Thoracic aorta (tissue), 2 donors: ENCODE data around the gene MIA2. TPM values are rescaled to one million over a fixed set of nuclear protein-coding genes. Genes with fewer than 3 reads are reported as not detected.
"Not testable (repeated sequence)": the region's sequence is repeated elsewhere in the genome, so short reads cannot be mapped to it uniquely, and the experiment has no call there.

Source experiments
- ATAC-seq: fragments of 150-250 bp; one replicate; pipeline ENCODE4 v1.8.0; 2017; ENCODE audit warnings: low read depth; ENCODE audit not compliant: insufficient number of reproducible peaks, low FRiP score
- DNase-seq: peaks from one replicate; pipeline ENCODE4 v3.0.0-alpha.2; 2020; ENCODE audit warnings: low spot score
- H3K27ac ChIP-seq, 2 donors: fragments of 200-600 bp; sonication (generic); 1 replicate in 1 of 2; 2 replicates in 1 of 2; pipeline ENCODE4 v1.5.1; 2016; ENCODE audit warnings: mild to moderate bottlenecking in 2 of 2, moderate library complexity in 2 of 2
- H3K27me3 ChIP-seq: fragments of 200-600 bp; sonication (generic); replicated peaks from 2 replicates; pipeline ENCODE4 v1.6.0; 2016; ENCODE audit warnings: mild to moderate bottlenecking; ENCODE audit not compliant: insufficient read depth
- H3K36me3 ChIP-seq: fragments of 200-600 bp; sonication (generic); one replicate; pipeline ENCODE4 v1.5.1; 2016
- H3K4me1 ChIP-seq, 2 donors: fragments of 200-600 bp; sonication (generic); 1 replicate in 1 of 2; 2 replicates in 1 of 2; pipeline versions ENCODE4 v1.5.1 to v1.6.0; 2016; ENCODE audit warnings: low read depth in 2 of 2, mild to moderate bottlenecking in 1 of 2; ENCODE audit not compliant: control insufficient read depth in 1 of 2
- H3K4me3 ChIP-seq: fragments of 200-600 bp; sonication (generic); 2 replicates; pipeline ENCODE4 v1.5.1; 2016; ENCODE audit warnings: mild to moderate bottlenecking
- H3K9me3 ChIP-seq: fragments of 200-600 bp; sonication (generic); 2 replicates; pipeline ENCODE4 v1.5.1; 2016
- total RNA-seq, 2 donors: library from RNA; depleted of rRNA; stranded (reverse); fragments of >200 nt; gene quantifications; one replicate each; pipeline versions ENCODE4 v1.1.0 to v1.2.3, GENCODE V29; 2016
- TF ChIP-seq, protein P1 (sequence below): fragments of 200-600 bp; sonication (generic); IDR thresholded peaks from one replicate; pipeline ENCODE4 v1.5.1; 2019; ENCODE audit warnings: antibody characterized with exemption

The MIA2 gene
- total RNA-seq, 2 donors from 2014 or later, result 19.0 to 28.2 TPM

GRCh38 chr14:39276005-39276404 lies 42.3 kb downstream of the MIA2 start:
- peaks cover 3 to 8% of the 10 kb centered on the region in 2 donors for H3K4me1 ChIP-seq
- no peak overlapping the region for H3K27ac ChIP-seq
- DNase-seq (no peak), ATAC-seq (no peak)
- no peak overlapping the region for H3K4me3 ChIP-seq
- H3K36me3 ChIP-seq, result peaks cover 13% of the 10 kb centered on the region
- TF ChIP-seq, protein P1, sequence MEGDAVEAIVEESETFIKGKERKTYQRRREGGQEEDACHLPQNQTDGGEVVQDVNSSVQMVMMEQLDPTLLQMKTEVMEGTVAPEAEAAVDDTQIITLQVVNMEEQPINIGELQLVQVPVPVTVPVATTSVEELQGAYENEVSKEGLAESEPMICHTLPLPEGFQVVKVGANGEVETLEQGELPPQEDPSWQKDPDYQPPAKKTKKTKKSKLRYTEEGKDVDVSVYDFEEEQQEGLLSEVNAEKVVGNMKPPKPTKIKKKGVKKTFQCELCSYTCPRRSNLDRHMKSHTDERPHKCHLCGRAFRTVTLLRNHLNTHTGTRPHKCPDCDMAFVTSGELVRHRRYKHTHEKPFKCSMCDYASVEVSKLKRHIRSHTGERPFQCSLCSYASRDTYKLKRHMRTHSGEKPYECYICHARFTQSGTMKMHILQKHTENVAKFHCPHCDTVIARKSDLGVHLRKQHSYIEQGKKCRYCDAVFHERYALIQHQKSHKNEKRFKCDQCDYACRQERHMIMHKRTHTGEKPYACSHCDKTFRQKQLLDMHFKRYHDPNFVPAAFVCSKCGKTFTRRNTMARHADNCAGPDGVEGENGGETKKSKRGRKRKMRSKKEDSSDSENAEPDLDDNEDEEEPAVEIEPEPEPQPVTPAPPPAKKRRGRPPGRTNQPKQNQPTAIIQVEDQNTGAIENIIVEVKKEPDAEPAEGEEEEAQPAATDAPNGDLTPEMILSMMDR, result no peak
- H3K27me3 ChIP-seq, result no peaks in the 10 kb centered on the region
- H3K9me3 ChIP-seq, result no peaks in the 10 kb centered on the region

- H3K27me3 ChIP-seq, result no peaks in the 10 kb centered on the region
- no peak overlapping the region for H3K4me3 ChIP-seq
- ATAC-seq (no peak), DNase-seq (no peak)
- peaks cover 3 to 8% of the 10 kb centered on the region in 2 donors for H3K4me1 ChIP-seq
- H3K9me3 ChIP-seq, result no peaks in the 10 kb centered on the region
- H3K27ac ChIP-seq, result no peak overlapping the region
- peaks cover 15% of the 10 kb centered on the region for H3K36me3 ChIP-seq
- TF ChIP-seq, protein P1, result no peak
These were observed 42.9 kb downstream of the MIA2 start for GRCh38 chr14:39276579-39277114.

DNA sequence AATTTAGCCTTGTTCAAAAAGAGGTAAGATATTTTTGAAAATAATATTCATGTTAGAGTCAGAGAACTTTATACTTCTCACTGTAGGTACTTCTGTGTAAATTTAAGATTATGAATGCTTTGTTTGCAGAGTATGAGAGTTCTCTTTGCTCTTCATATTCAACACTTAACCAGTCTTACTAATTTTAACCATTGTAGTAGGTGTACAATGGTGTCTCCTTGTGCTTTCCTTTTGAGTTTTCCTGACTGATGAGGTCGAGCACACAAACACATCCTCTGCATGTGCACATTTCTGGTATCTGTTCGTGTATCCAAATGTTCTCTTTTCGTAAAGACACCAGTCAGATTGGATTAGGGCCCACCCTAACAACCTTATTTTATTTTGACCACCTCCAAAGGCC lies 45.8 kb downstream of the MIA2 start:
- Histone ChIP-seq H3K9me3 (no peaks in the 10 kb centered on the region), H3K27me3 (no peaks in the 10 kb centered on the region), H3K27ac (no peak overlapping the region), H3K4me1 (peaks cover 3 to 8% of the 10 kb centered on the region in 2 donors), H3K36me3 (peaks cover 15% of the 10 kb centered on the region), H3K4me3 (no peak overlapping the region)
- DNase-seq, result no peak
- TF ChIP-seq, protein P1, result no peak
- no peak for ATAC-seq

GRCh38 chr14:39280678-39281077 lies 47.0 kb downstream of the MIA2 start:
- DNase-seq, H3K27ac ChIP-seq, H3K4me3 ChIP-seq, ATAC-seq, H3K27me3 ChIP-seq, H3K4me1 ChIP-seq, H3K9me3 ChIP-seq: not testable (repeated sequence)
- H3K36me3 ChIP-seq, result peaks cover 15% of the 10 kb centered on the region

DNA sequence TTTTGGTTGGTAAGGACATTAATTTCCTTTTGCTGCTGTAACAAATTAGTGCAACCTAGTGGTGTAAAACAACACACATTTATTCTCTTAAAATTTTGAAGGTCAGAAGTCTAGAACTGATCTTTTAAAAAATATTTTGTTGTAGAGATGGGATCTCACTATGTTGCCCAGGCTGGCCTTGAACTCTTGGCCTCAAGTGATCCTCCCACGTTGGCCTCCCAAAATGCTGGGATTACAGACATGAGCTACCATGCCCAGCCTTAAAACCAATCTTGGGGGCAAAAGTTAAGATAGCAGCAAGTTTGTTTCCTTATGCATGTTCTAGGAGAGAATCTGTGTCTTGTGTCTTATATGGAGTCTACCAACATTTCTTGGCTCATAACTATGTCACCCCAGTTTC lies 55.8 kb downstream of the MIA2 start:
- Histone ChIP-seq H3K36me3 (peaks cover 8% of the 10 kb centered on the region), H3K9me3 (no peaks in the 10 kb centered on the region), H3K4me3 (no peak overlapping the region), H3K4me1 (no peaks in the 10 kb centered on the region), H3K27ac (no peak overlapping the region), H3K27me3 (no peaks in the 10 kb centered on the region)
- no peak for DNase-seq
- ATAC-seq, result no peak
- TF ChIP-seq, protein P1, result no peak

DNA sequence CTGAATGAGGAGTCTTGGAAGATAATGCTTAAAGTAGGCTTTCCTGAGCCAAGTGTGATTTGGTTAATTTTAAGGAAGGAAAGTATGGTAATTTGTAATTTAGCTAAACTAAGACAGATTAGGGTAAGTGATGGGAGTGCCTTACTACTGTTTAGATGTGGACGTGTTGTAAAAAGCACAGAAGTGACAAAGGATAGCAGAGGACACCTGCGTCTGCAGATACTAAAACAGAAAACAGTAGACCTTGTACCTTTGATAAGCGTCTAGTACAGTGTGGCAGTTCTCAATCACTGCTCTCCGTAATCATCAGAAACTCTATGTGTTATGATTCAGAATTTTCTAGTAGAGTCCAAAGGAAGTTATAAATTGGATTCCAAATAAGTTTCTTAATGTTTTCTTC lies 58.0 kb downstream of the MIA2 start:
- H3K4me3 ChIP-seq, result no peak overlapping the region
- TF ChIP-seq, protein P1, result no peak
- ATAC-seq (no peak), DNase-seq (no peak)
- no peaks in the 10 kb centered on the region for H3K9me3 ChIP-seq
- no peaks in the 10 kb centered on the region for H3K27me3 ChIP-seq
- H3K27ac ChIP-seq, result no peak overlapping the region
- H3K36me3 ChIP-seq, result peaks cover 13% of the 10 kb centered on the region
- no peaks in the 10 kb centered on the region for H3K4me1 ChIP-seq
